ENCODE data around the gene MCC.

- TF ChIP-seq CTCF (IDR thresholded peaks at IDR 0.05; ENCODE audit: insufficient read depth, low read depth, low read length) (no peak), EZH2 (IDR thresholded peaks at IDR 0.05; ENCODE audit: insufficient read depth, low read length) (no peak)
Observed at GRCh38 chr5:113213551-113214425, 274.5 kb downstream of the MCC start.
